ENCODE data around the gene SLC4A1. TPM values are rescaled to one million over a fixed set of nuclear protein-coding genes. Genes with fewer than 3 reads are reported as not detected.

The SLC4A1 gene
- total RNA-seq, 1 experiment from 2014 or later = 0.22 TPM

DNA sequence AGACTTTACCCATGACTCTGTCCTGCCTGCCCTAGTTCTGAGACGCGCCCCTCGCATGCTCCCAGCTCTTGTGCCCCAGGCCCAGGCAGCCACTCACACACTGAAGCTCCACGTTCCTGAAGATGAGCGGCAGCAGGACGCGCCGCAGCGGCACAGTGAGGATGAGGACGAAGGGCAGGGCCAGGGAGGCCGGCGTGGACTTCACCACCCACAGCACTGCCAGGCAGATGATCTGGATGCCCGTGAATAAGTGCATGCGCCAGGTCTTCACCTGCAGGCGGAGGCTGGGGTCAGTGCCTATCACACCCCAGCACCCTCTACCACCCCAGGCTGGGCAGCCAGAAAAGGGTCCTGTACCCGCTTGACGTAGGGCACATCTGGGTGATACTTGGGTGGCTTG, 16.9 kb downstream of the SLC4A1 start:
- DNase-seq (ENCODE audit: low read depth, low spot score) (no peak), ATAC-seq (no peak)
- no peaks in the 10 kb centered on the region for H4K20me1 ChIP-seq (ENCODE audit: insufficient read depth)
- ChIA-PET RAD21 (ENCODE audit: low non-redundant PET in 1 of 2, low total read pairs in 2 of 2, uncharacterized antibody in 2 of 2, unreplicated experiment in 2 of 2) (no interaction called here), POLR2A (no interaction called here), CTCF (no interaction called here)
- no peak overlapping the region for H3K4me3 ChIP-seq (replicated peaks in 1 of 2; ENCODE audit: low read depth in 1 of 2, low read length in 2 of 2)
- TF ChIP-seq, protein P1, sequence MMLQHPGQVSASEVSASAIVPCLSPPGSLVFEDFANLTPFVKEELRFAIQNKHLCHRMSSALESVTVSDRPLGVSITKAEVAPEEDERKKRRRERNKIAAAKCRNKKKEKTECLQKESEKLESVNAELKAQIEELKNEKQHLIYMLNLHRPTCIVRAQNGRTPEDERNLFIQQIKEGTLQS (IDR thresholded peaks at IDR 0.05) = no peak
- TF ChIP-seq RAD21 (IDR thresholded peaks at IDR 0.05; ENCODE audit: low read depth) (no peak), POLR2AphosphoS5 (IDR thresholded peaks at IDR 0.05; ENCODE audit: low read depth, low read length) (no peak), TCF7L2 (IDR thresholded peaks at IDR 0.05; ENCODE audit: borderline replicate concordance, extremely low read depth, insufficient read depth, insufficient read length) (no peak), SIN3A (IDR thresholded peaks at IDR 0.05; ENCODE audit: low read depth) (no peak), JUND (IDR thresholded peaks at IDR 0.05) (no peak), ELF1 (IDR thresholded peaks at IDR 0.05; ENCODE audit: borderline replicate concordance, low read depth) (no peak), SRF (IDR thresholded peaks at IDR 0.05; ENCODE audit: low read depth) (no peak), ZBTB33 (IDR thresholded peaks at IDR 0.05; ENCODE audit: extremely low read depth, insufficient replicate concordance, low read length) (no peak), SP1 (IDR thresholded peaks at IDR 0.05; ENCODE audit: low read depth) (no peak), EZH2 (IDR thresholded peaks at IDR 0.05) (no peak), EGR1 (IDR thresholded peaks at IDR 0.05; ENCODE audit: low read depth) (no peak), CEBPB (IDR thresholded peaks at IDR 0.05; ENCODE audit: low read depth) (no peak), YY1 (IDR thresholded peaks at IDR 0.05; ENCODE audit: extremely low read depth, insufficient replicate concordance, low read depth, low read length) (no peak), ZNF274 (IDR thresholded peaks at IDR 0.05; ENCODE audit: low read depth, low read length) (no peak), MAX (IDR thresholded peaks at IDR 0.05) (no peak), CTCF (IDR thresholded peaks at IDR 0.05 in 2 of 3, conservative IDR thresholded peaks at IDR 0.05 in 1 of 3; ENCODE audit: borderline replicate concordance in 1 of 3, insufficient read depth in 1 of 3, low read depth in 2 of 3, low read length in 2 of 3) (no peak)
- H3K36me3 ChIP-seq (ENCODE audit: control insufficient read depth in 1 of 2, insufficient read depth in 2 of 2, low read length in 2 of 2) = no peaks in the 10 kb centered on the region
- no peaks in the 10 kb centered on the region for H3K4me1 ChIP-seq (ENCODE audit: control insufficient read depth in 1 of 2, insufficient read depth in 2 of 2, low read length in 2 of 2)
- peaks cover 3% of the 10 kb centered on the region for H3K27me3 ChIP-seq (ENCODE audit: insufficient read depth, low read length)
- no peak overlapping the region for H3K27ac ChIP-seq (ENCODE audit: low read depth, low read length)
- H2AFZ ChIP-seq (ENCODE audit: low read depth, low read length, poor library complexity, severe bottlenecking) = no peak overlapping the region
- H3K9me3 ChIP-seq (ENCODE audit: control insufficient read depth in 1 of 2, insufficient read depth in 1 of 2, low read depth in 1 of 2, low read length in 2 of 2) = no peaks in the 10 kb centered on the region
- no peaks in the 10 kb centered on the region for H3K79me2 ChIP-seq (ENCODE audit: insufficient read depth, low read length)
- no peak overlapping the region for H3K4me2 ChIP-seq (ENCODE audit: low read length)
- no TSS peak for BruUV-seq (replicated peaks)
- intact Hi-C loops (cut with micrococcal nuclease) = no loop called here
- H3K9me2 ChIP-seq (ENCODE audit: insufficient read depth) = no peaks in the 10 kb centered on the region
- H3K9ac ChIP-seq (ENCODE audit: low read length) = no peak overlapping the region
